Suprapubic skin (tissue), 3 donors: ENCODE results near the gene ABCA6.

Source experiments
- CTCF ChIP-seq, 2 donors: fragments of 200-600 bp in 1 of 2; fragments of 450-650 bp in 1 of 2; sonication (generic) in 1 of 2; IDR thresholded peaks; one replicate each; pipeline ENCODE4 v1.5.1; 2016 to 2019; ENCODE audit warnings: antibody characterized with exemption in 2 of 2, mild to moderate bottlenecking in 1 of 2, moderate library complexity in 1 of 2
- POLR2AphosphoS5 ChIP-seq, 3 donors: sonication (generic); formaldehyde crosslinking; IDR thresholded peaks; one replicate each; pipeline ENCODE4 v1.6.1; 2017; ENCODE audit warnings: antibody characterized with exemption in 3 of 3

GRCh38 chr17:69069226-69069750 lies 72.4 kb downstream of the ABCA6 start:
- TF ChIP-seq CTCF (IDR thresholded peaks at IDR 0.05) (no peak), POLR2AphosphoS5 (IDR thresholded peaks at IDR 0.05) (no peak)
